ENCODE results near the gene ABTB2.
A peak's percentile ranks its signal among the peaks of the same experiment; 100 is the strongest.

Gene ABTB2

GRCh38 chr11:34313099-34313517, 44.7 kb downstream of the ABTB2 start:
- peak; percentile 88 for DNase-seq

- no peak for DNase-seq
Measured at GRCh38 chr11:34311126-34311525, 46.7 kb downstream of the ABTB2 start.

GRCh38 chr11:34309965-34310364, 47.8 kb downstream of the ABTB2 start:
- no peak for DNase-seq

- DNase-seq: no peak
Measured at GRCh38 chr11:34308913-34309585, 48.8 kb downstream of the ABTB2 start.

- no peak for DNase-seq
Measured at GRCh38 chr11:34308049-34308912, 49.5 kb downstream of the ABTB2 start.

- DNase-seq: no peak
Measured at GRCh38 chr11:34305780-34306179, 52.0 kb downstream of the ABTB2 start.

GRCh38 chr11:34305193-34305592, 52.6 kb downstream of the ABTB2 start:
- no peak for DNase-seq

- no peak for DNase-seq
Measured at GRCh38 chr11:34303028-34303570, 54.7 kb downstream of the ABTB2 start.

- DNase-seq: peak; percentile 98
Measured at GRCh38 chr11:34302046-34302921, 55.5 kb downstream of the ABTB2 start.

GRCh38 chr11:34300926-34301295, 56.9 kb downstream of the ABTB2 start:
- DNase-seq: no peak

GRCh38 chr11:34300026-34300925, 57.5 kb downstream of the ABTB2 start:
- DNase-seq: no peak

GRCh38 chr11:34299284-34299972, 58.4 kb downstream of the ABTB2 start:
- DNase-seq: peak; percentile 70

- no peak for DNase-seq
Measured at GRCh38 chr11:34298871-34299270, 58.9 kb downstream of the ABTB2 start.

- DNase-seq: no peak
Measured at GRCh38 chr11:34296412-34296811, 61.4 kb downstream of the ABTB2 start.

- no peak for DNase-seq
Measured at GRCh38 chr11:34292546-34292945, 65.3 kb downstream of the ABTB2 start.

GRCh38 chr11:34292111-34292510, 65.7 kb downstream of the ABTB2 start:
- no peak for DNase-seq

GRCh38 chr11:34290926-34291325, 66.9 kb downstream of the ABTB2 start:
- DNase-seq: no peak

- DNase-seq: no peak
Measured at GRCh38 chr11:34288492-34288891, 69.3 kb downstream of the ABTB2 start.

- no peak for DNase-seq
Measured at GRCh38 chr11:34284811-34285481, 72.9 kb downstream of the ABTB2 start.

GRCh38 chr11:34284156-34284555, 73.7 kb downstream of the ABTB2 start:
- no peak for DNase-seq
